Psoas muscle (tissue), 8 donors: ENCODE measurements around the gene MYRIP. TPM values are rescaled to one million over a fixed set of nuclear protein-coding genes. Genes with fewer than 3 reads are reported as not detected.

Experiments
- ATAC-seq, 4 donors: fragments of 200-7000 bp; cut with Tn5 transposase; one replicate each; pipeline ENCODE4 v1.9.1; 2020; ENCODE audit warnings: moderate library complexity in 3 of 4, mild to moderate bottlenecking in 2 of 4
- DNase-seq, 2 donors: peaks; one replicate each; pipeline ENCODE4 v3.0.0-alpha.2; 2020
- H3K27ac ChIP-seq: fragments of 200-600 bp; one replicate; pipeline ENCODE4 v1.8.0; 2022
- H3K27me3 ChIP-seq, 3 donors: fragments of 200-600 bp in 1 of 3; one replicate each; pipeline versions ENCODE4 v1.6.1 to v1.8.0; 2013 to 2022; ENCODE audit warnings: low read length in 2 of 3, mild to moderate bottlenecking in 2 of 3, moderate library complexity in 1 of 3; ENCODE audit not compliant: insufficient read depth in 3 of 3
- H3K36me3 ChIP-seq, 2 donors: fragments of 200-600 bp in 1 of 2; one replicate each; pipeline versions ENCODE4 v1.6.1 to v1.8.0; 2013 to 2022; ENCODE audit warnings: low read depth in 1 of 2, mild to moderate bottlenecking in 1 of 2, moderate library complexity in 1 of 2; ENCODE audit not compliant: insufficient read depth in 1 of 2
- H3K4me1 ChIP-seq: fragments of 200-600 bp; one replicate; pipeline ENCODE4 v1.8.0; 2022
- H3K4me3 ChIP-seq: fragments of 200-600 bp; one replicate; pipeline ENCODE4 v1.8.0; 2022; ENCODE audit warnings: mild to moderate bottlenecking
- H3K9me3 ChIP-seq: fragments of 200-600 bp; one replicate; pipeline ENCODE4 v1.8.0; 2022
- CTCF ChIP-seq: fragments of 200-600 bp; IDR thresholded peaks from one replicate; pipeline ENCODE4 v1.8.0; 2022; ENCODE audit warnings: antibody characterized with exemption
- WGBS, 3 donors: extraction: QIAGEN DNeasy Blood & Tissue Kit; methylation state at CpG; one replicate each; pipeline versions ENCODE4 v1.1.6 to v1.1.7; 2013; 5-methylcytosine and 5-hydroxymethylcytosine counted together
- intact Hi-C, 2 donors: fragments of 100-400 bp; cut with DNase I; formaldehyde crosslinking; loops; one replicate each; pipeline versions ENCODE4 v1.11.0 to v1.14.2; 2022
- polyA plus RNA-seq, 3 donors: library from polyadenylated mRNA; stranded (reverse); fragments of 200-250 nt; gene quantifications; one replicate each; pipeline ENCODE4 v1.2.3, GENCODE V29; 2013
- total RNA-seq, 4 donors: library from RNA; stranded (reverse); fragmentation: NEBNext Ultra II Directional in 2 of 4; extraction: Animal tissue kit (Norgen Biotek cat#: 25700) in 2 of 4; gene quantifications; one replicate each; pipeline versions ENCODE4 v1.2.1 to v1.2.4, GENCODE V29; 2021 to 2023
- donor health status: healthy with polysubstance abuse.
- donor health status: DM: no; HTN: no; CAD: no; lungs with moderate emphysema.
- donor health status: Bipolar disorder and iron deficiency.
- donor health status: healthy.
- donor health status: DM: yes; HTN: yes; CAD: no.
- donor health status: DM: no; HTN: no; CAD: no.
- donor health status: DM: no; HTN: no; CAD: no.
- donor health status: DM: yes; HTN: yes; CAD: no.

MYRIP gene
- total and polyA plus RNA-seq, 7 donors: 0.35 to 2.8 (median 1.1) TPM

- intact Hi-C loops: loop anchor here in 1 of 2 donors (10.0 kb wide), 1 partner anchor 265 kb away; no protein-coding TSS in a partner anchor
- no peaks in the 10 kb centered on the region for H3K27me3 ChIP-seq
- DNase-seq (no peak), ATAC-seq (no peak)
- WGBS, 3 donors: 74 to 75% (median 75%) methylated on average over 3 of the region's 3 CpGs
- H3K4me1 ChIP-seq: no peaks in the 10 kb centered on the region
- no peak for TF ChIP-seq CTCF
- no peak overlapping the region for H3K4me3 ChIP-seq
- no peaks in the 10 kb centered on the region for H3K9me3 ChIP-seq
- H3K27ac ChIP-seq: no peak overlapping the region
- H3K36me3 ChIP-seq: no peaks in the 10 kb centered on the region
Measured at GRCh38 chr3:39989746-39990145, 180.3 kb downstream of the MYRIP start.

GRCh38 chr3:39990532-39990931 is 181.1 kb downstream of the MYRIP start:
- 32 to 50% (median 48%) methylated on average over 1 of the region's 1 CpG for WGBS, 3 donors
- Histone ChIP-seq H3K27ac (no peak overlapping the region), H3K27me3 (no peaks in the 10 kb centered on the region), H3K9me3 (no peaks in the 10 kb centered on the region), H3K4me3 (no peak overlapping the region), H3K36me3 (no peaks in the 10 kb centered on the region), H3K4me1 (no peaks in the 10 kb centered on the region)
- ATAC-seq (no peak), DNase-seq (no peak)
- peak; percentile 46 for TF ChIP-seq CTCF
- intact Hi-C loops: loop anchor here in 1 of 2 donors (10.0 kb wide), 1 partner anchor 266 kb away; no protein-coding TSS in a partner anchor

- Histone ChIP-seq H3K4me3 (no peak overlapping the region), H3K4me1 (no peaks in the 10 kb centered on the region), H3K27me3 (no peaks in the 10 kb centered on the region), H3K27ac (no peak overlapping the region), H3K9me3 (no peaks in the 10 kb centered on the region), H3K36me3 (no peaks in the 10 kb centered on the region)
- no peak for TF ChIP-seq CTCF
- intact Hi-C loops: no loop called here
- WGBS, 3 donors: 78 to 80% (median 79%) methylated on average over 3 of the region's 3 CpGs
- DNase-seq (no peak), ATAC-seq (no peak)
Measured at GRCh38 chr3:40008796-40009195, 199.4 kb downstream of the MYRIP start.

DNA sequence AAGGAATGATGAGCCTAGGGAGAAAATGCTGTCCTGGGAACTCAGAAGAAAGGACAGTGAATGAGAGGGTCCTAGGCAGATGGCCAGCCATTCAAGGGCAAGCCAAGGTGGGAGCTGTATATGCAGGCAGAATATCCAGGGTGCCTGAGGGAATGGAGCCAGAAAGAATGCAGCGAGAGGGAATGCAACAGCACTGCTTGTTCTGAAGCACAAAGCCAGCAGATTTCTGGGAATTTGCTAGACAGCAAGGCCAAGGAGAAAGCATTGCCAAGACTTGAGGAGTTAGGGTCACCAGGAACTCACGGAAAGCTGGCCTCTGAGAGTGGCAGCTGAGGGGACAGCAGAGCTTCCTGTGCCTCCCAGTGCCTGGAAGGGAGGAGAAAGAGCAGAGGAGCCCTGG is 200.6 kb downstream of the MYRIP start:
- DNase-seq (no peak), ATAC-seq (no peak)
- Histone ChIP-seq H3K27ac (no peak overlapping the region), H3K9me3 (no peaks in the 10 kb centered on the region), H3K4me1 (no peaks in the 10 kb centered on the region), H3K27me3 (no peaks in the 10 kb centered on the region), H3K4me3 (no peak overlapping the region), H3K36me3 (no peaks in the 10 kb centered on the region)
- TF ChIP-seq CTCF: no peak
- 34 to 59% (median 35%) methylated on average over 2 of the region's 2 CpGs for WGBS, 3 donors
- intact Hi-C loops: no loop called here

- H3K27me3 ChIP-seq: no peaks in the 10 kb centered on the region
- DNase-seq (no peak), ATAC-seq (no peak)
- H3K36me3 ChIP-seq: no peaks in the 10 kb centered on the region
- H3K4me3 ChIP-seq: no peak overlapping the region
- H3K27ac ChIP-seq: no peak overlapping the region
- no peak for TF ChIP-seq CTCF
- intact Hi-C loops: no loop called here
- no peaks in the 10 kb centered on the region for H3K9me3 ChIP-seq
- 75 to 82% (median 81%) methylated on average over 3 of the region's 3 CpGs for WGBS, 3 donors
- no peaks in the 10 kb centered on the region for H3K4me1 ChIP-seq
Measured at GRCh38 chr3:40012381-40012780, 203.0 kb downstream of the MYRIP start.
